Measurements from ENCODE around the gene SCUBE3.

SCUBE3 gene

GRCh38 chr6:35194390-35194789, 19.4 kb upstream of the SCUBE3 start:
- no peak for DNase-seq (ENCODE audit: low read depth, low spot score)
- Histone ChIP-seq H3K4me3 (no peak overlapping the region), H3K9ac (ENCODE audit: insufficient read length) (no peak overlapping the region), H3K9me3 (ENCODE audit: low read depth, low read length) (no peaks in the 10 kb centered on the region), H3K36me3 (ENCODE audit: insufficient read depth, low read length) (no peaks in the 10 kb centered on the region), H3K27ac (no peak overlapping the region)
- TF ChIP-seq POLR2AphosphoS5 (IDR thresholded peaks at IDR 0.05; ENCODE audit: borderline replicate concordance, low read depth, low read length) (no peak), FOXP2 (optimal IDR thresholded peaks at IDR 0.05; ENCODE audit: control extremely low read depth, extremely low read length, insufficient read depth) (no peak), EZH2 (IDR thresholded peaks at IDR 0.05) (no peak)

DNA sequence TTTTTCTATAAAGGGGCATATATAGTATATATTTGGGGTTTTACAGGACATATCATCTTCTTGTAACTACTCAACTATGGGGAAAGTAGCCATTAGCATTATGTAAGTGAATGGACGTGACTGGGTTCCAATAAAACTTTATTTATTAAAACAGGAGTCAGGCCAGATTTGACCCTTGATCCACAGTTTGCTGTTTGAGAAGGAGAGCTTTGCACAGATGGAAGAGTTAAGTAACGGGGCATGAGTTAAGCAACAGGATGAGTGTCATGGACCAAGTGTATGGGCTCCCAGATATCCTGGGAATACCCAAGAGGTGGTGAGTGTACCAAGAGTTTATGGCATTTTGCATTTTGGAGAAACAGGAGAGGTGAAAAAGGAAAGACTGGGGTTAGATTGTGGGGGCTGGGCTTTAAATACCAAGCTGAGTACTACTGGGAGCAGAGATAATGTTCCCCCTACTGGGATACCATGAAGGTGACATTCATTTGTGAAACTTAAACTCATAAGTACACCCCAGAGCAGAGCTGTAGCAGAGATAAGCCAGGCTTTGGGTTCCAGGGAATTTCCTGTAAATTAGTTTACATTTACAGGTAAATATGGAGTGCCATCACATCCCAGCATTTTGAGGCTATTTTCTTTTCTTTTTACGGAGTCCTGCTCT, 18.5 kb upstream of the SCUBE3 start:
- H3K4me3 ChIP-seq, result no peak overlapping the region
- TF ChIP-seq FOXP2 (optimal IDR thresholded peaks at IDR 0.05; ENCODE audit: control extremely low read depth, extremely low read length, insufficient read depth) (no peak), EZH2 (IDR thresholded peaks at IDR 0.05) (no peak), POLR2AphosphoS5 (IDR thresholded peaks at IDR 0.05; ENCODE audit: borderline replicate concordance, low read depth, low read length) (no peak)
- no peaks in the 10 kb centered on the region for H3K9me3 ChIP-seq (ENCODE audit: low read depth, low read length)
- H3K9ac ChIP-seq (ENCODE audit: insufficient read length), result no peak overlapping the region
- no peak overlapping the region for H3K27ac ChIP-seq
- no peaks in the 10 kb centered on the region for H3K36me3 ChIP-seq (ENCODE audit: insufficient read depth, low read length)
- DNase-seq (ENCODE audit: low read depth, low spot score), result no peak

- Histone ChIP-seq H3K9ac (ENCODE audit: insufficient read length) (no peak overlapping the region), H3K36me3 (ENCODE audit: insufficient read depth, low read length) (no peaks in the 10 kb centered on the region), H3K9me3 (ENCODE audit: low read depth, low read length) (no peaks in the 10 kb centered on the region), H3K27ac (no peak overlapping the region), H3K4me3 (no peak overlapping the region)
- DNase-seq (ENCODE audit: low read depth, low spot score), result no peak
- TF ChIP-seq POLR2AphosphoS5 (IDR thresholded peaks at IDR 0.05; ENCODE audit: borderline replicate concordance, low read depth, low read length) (no peak), EZH2 (IDR thresholded peaks at IDR 0.05) (no peak), FOXP2 (optimal IDR thresholded peaks at IDR 0.05; ENCODE audit: control extremely low read depth, extremely low read length, insufficient read depth) (no peak)
These were observed 16.6 kb upstream of the SCUBE3 start for GRCh38 chr6:35197196-35197595.

- Histone ChIP-seq H3K4me3 (no peak overlapping the region), H3K9me3 (ENCODE audit: low read depth, low read length) (no peaks in the 10 kb centered on the region), H3K36me3 (ENCODE audit: insufficient read depth, low read length) (no peaks in the 10 kb centered on the region), H3K9ac (ENCODE audit: insufficient read length) (no peak overlapping the region), H3K27ac (no peak overlapping the region)
- DNase-seq (ENCODE audit: low read depth, low spot score), result no peak
- TF ChIP-seq EZH2 (IDR thresholded peaks at IDR 0.05) (no peak), POLR2AphosphoS5 (IDR thresholded peaks at IDR 0.05; ENCODE audit: borderline replicate concordance, low read depth, low read length) (no peak), FOXP2 (optimal IDR thresholded peaks at IDR 0.05; ENCODE audit: control extremely low read depth, extremely low read length, insufficient read depth) (no peak)
These were observed 13.9 kb upstream of the SCUBE3 start for GRCh38 chr6:35199866-35200265.

DNA sequence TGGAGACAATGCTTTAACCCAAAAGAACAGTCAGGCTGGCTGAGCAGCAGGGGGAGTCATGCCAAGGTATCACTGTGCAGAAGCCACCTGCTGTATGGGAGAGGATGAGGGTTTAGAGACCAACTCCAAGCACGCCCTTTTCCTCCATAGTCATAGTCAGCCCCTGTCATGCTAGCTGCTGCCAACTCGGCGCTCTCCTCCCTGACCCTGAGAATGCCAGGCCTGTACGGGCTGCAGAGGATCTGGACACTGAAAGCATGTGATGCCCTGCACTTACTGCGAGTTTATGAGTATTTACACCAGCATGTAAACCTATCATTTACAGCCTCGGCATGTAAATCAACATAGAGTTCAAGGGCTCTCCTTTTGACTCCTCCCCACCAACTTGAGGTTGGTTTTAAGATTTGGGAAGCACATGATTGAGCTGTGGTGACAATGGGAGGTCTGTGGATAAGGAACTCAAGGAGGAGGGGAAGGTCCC, 11.7 kb upstream of the SCUBE3 start:
- no peak for DNase-seq (ENCODE audit: low read depth, low spot score)
- no peaks in the 10 kb centered on the region for H3K36me3 ChIP-seq (ENCODE audit: insufficient read depth, low read length)
- no peak overlapping the region for H3K4me3 ChIP-seq
- TF ChIP-seq EZH2 (IDR thresholded peaks at IDR 0.05) (no peak), POLR2AphosphoS5 (IDR thresholded peaks at IDR 0.05; ENCODE audit: borderline replicate concordance, low read depth, low read length) (no peak), FOXP2 (optimal IDR thresholded peaks at IDR 0.05; ENCODE audit: control extremely low read depth, extremely low read length, insufficient read depth) (no peak)
- no peaks in the 10 kb centered on the region for H3K9me3 ChIP-seq (ENCODE audit: low read depth, low read length)
- H3K27ac ChIP-seq, result no peak overlapping the region
- no peak overlapping the region for H3K9ac ChIP-seq (ENCODE audit: insufficient read length)

- no peak overlapping the region for H3K27ac ChIP-seq
- no peak for DNase-seq (ENCODE audit: low read depth, low spot score)
- TF ChIP-seq POLR2AphosphoS5 (IDR thresholded peaks at IDR 0.05; ENCODE audit: borderline replicate concordance, low read depth, low read length) (no peak), EZH2 (IDR thresholded peaks at IDR 0.05) (no peak), FOXP2 (optimal IDR thresholded peaks at IDR 0.05; ENCODE audit: control extremely low read depth, extremely low read length, insufficient read depth) (no peak)
- H3K9me3 ChIP-seq (ENCODE audit: low read depth, low read length), result no peaks in the 10 kb centered on the region
- no peak overlapping the region for H3K9ac ChIP-seq (ENCODE audit: insufficient read length)
- H3K36me3 ChIP-seq (ENCODE audit: insufficient read depth, low read length), result no peaks in the 10 kb centered on the region
- H3K4me3 ChIP-seq, result no peak overlapping the region
These were observed 10.5 kb upstream of the SCUBE3 start for GRCh38 chr6:35203152-35203670.

DNA sequence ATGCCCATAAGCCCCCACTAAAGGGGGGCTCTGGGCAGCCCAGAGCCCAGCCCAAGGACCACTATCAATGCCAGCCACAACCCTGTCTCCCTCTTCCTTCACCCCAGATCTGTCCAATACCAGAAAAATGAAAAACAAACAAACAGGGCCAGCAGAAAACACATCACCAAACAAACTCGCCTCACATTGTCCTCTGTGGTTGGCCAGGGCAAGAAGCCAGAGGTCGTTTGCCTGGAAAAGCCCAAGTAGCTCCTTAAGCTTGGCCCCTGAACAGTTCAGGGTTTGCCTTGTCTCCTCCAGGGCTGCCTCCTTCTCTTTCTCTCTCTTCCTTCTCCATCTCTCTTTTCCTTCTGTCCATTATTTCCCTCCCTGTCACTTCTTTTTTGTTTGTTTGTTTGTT, 10.1 kb upstream of the SCUBE3 start:
- Histone ChIP-seq H3K9ac (ENCODE audit: insufficient read length) (no peak overlapping the region), H3K27ac (no peak overlapping the region), H3K4me3 (no peak overlapping the region), H3K36me3 (ENCODE audit: insufficient read depth, low read length) (no peaks in the 10 kb centered on the region), H3K9me3 (ENCODE audit: low read depth, low read length) (no peaks in the 10 kb centered on the region)
- DNase-seq (ENCODE audit: low read depth, low spot score), result no peak
- TF ChIP-seq POLR2AphosphoS5 (IDR thresholded peaks at IDR 0.05; ENCODE audit: borderline replicate concordance, low read depth, low read length) (no peak), EZH2 (IDR thresholded peaks at IDR 0.05) (no peak), FOXP2 (optimal IDR thresholded peaks at IDR 0.05; ENCODE audit: control extremely low read depth, extremely low read length, insufficient read depth) (no peak)

- DNase-seq (ENCODE audit: low read depth, low spot score), result no peak
- Histone ChIP-seq H3K9me3 (ENCODE audit: low read depth, low read length) (no peaks in the 10 kb centered on the region), H3K4me3 (no peak overlapping the region), H3K9ac (ENCODE audit: insufficient read length) (no peak overlapping the region), H3K27ac (no peak overlapping the region), H3K36me3 (ENCODE audit: insufficient read depth, low read length) (no peaks in the 10 kb centered on the region)
- TF ChIP-seq FOXP2 (optimal IDR thresholded peaks at IDR 0.05; ENCODE audit: control extremely low read depth, extremely low read length, insufficient read depth), result no peak
- TF ChIP-seq EZH2 (IDR thresholded peaks at IDR 0.05), result no peak
- no peak for TF ChIP-seq POLR2AphosphoS5 (IDR thresholded peaks at IDR 0.05; ENCODE audit: borderline replicate concordance, low read depth, low read length)
These were observed 7.4 kb upstream of the SCUBE3 start for GRCh38 chr6:35206346-35206745.

Measured in SK-N-MC (cell line).